Measurements from ENCODE around the gene BRD2.

- TF ChIP-seq CTCF (IDR thresholded peaks at IDR 0.05; ENCODE audit: insufficient read depth, low read length) (no peak), GABPA (IDR thresholded peaks at IDR 0.05; ENCODE audit: low read depth) (no peak), POLR2AphosphoS5 (IDR thresholded peaks at IDR 0.05; ENCODE audit: low read depth) (no peak), SPI1 (IDR thresholded peaks at IDR 0.05; ENCODE audit: borderline replicate concordance, low read depth) (no peak)
These were observed 37.2 kb upstream of the BRD2 start for GRCh38 chr6:32931211-32931610.

Measured in HL-60 (cell line).